Lung (tissue), 12 donors: Measurements from ENCODE around the gene TGFB1. TPM values are rescaled to one million over a fixed set of nuclear protein-coding genes. Genes with fewer than 3 reads are reported as not detected.
A peak's percentile ranks its signal among the peaks of the same experiment; 100 is the strongest.

Source experiments
- ATAC-seq: fragments of 200-7000 bp; cut with Tn5 transposase; one replicate; pipeline ENCODE4 v1.9.1; 2020; ENCODE audit warnings: moderate number of reproducible peaks; ENCODE audit not compliant: insufficient read depth, low FRiP score
- DNase-seq, 3 donors: peaks; one replicate each; pipeline ENCODE4 v3.0.0-alpha.2; 2013 to 2017
- H3K27ac ChIP-seq, 2 donors: one replicate each; pipeline ENCODE4 v1.5.1; 2013; ENCODE audit warnings: mild to moderate bottlenecking in 2 of 2, moderate library complexity in 2 of 2, control low read depth in 1 of 2, inconsistent platforms in 1 of 2, low read depth in 1 of 2, low read length in 1 of 2
- H3K27me3 ChIP-seq, 3 donors: one replicate each; pipeline ENCODE4 v1.5.1; 2013; ENCODE audit warnings: low read length in 2 of 3; ENCODE audit not compliant: control insufficient read depth in 3 of 3, insufficient read depth in 3 of 3
- H3K36me3 ChIP-seq, 4 donors: one replicate each; pipeline ENCODE4 v1.5.1; 2013; ENCODE audit warnings: low read length in 4 of 4, mild to moderate bottlenecking in 1 of 4, moderate library complexity in 1 of 4; ENCODE audit not compliant: control insufficient read depth in 4 of 4, insufficient read depth in 4 of 4
- H3K4me1 ChIP-seq, 5 donors: one replicate each; pipeline ENCODE4 v1.5.1; 2013; ENCODE audit warnings: low read length in 5 of 5, mild to moderate bottlenecking in 2 of 5, moderate library complexity in 1 of 5; ENCODE audit not compliant: control insufficient read depth in 5 of 5, insufficient read depth in 5 of 5
- H3K4me3 ChIP-seq: one replicate; pipeline ENCODE4 v1.5.1; 2013; ENCODE audit warnings: mild to moderate bottlenecking, control low read depth, moderate library complexity
- H3K9ac ChIP-seq, 2 donors: one replicate each; pipeline ENCODE4 v1.5.1; 2013; ENCODE audit warnings: low read length in 2 of 2, control low read depth in 1 of 2; ENCODE audit not compliant: insufficient read depth in 1 of 2
- H3K9me3 ChIP-seq, 4 donors: one replicate each; pipeline ENCODE4 v1.5.1; 2013; ENCODE audit warnings: low read length in 3 of 4, mild to moderate bottlenecking in 1 of 4, moderate library complexity in 1 of 4; ENCODE audit not compliant: control insufficient read depth in 4 of 4, insufficient read depth in 3 of 4
- WGBS, 2 donors: extraction: QIAGEN DNeasy Blood & Tissue Kit; methylation state at CpG; one replicate each; pipeline ENCODE4 v1.1.7; 2013; 5-methylcytosine and 5-hydroxymethylcytosine counted together
- polyA plus RNA-seq, 2 donors: library from polyadenylated mRNA; stranded (reverse); fragments of 200-250 nt; gene quantifications; one replicate each; pipeline ENCODE4 v1.2.1, GENCODE V29; 2013
- total RNA-seq, 2 donors: library from RNA; depleted of rRNA in 1 of 2; stranded (reverse); fragments of >200 nt in 1 of 2; gene quantifications; one replicate each; pipeline ENCODE4 v1.2.1, GENCODE V29; 2014 to 2021
- TF ChIP-seq, protein P1 (sequence below): IDR thresholded peaks from 2 replicates; pipeline ENCODE4 v1.5.1; 2012; ENCODE audit warnings: mild to moderate bottlenecking; ENCODE audit errors: control extremely low read depth, extremely low read depth
- donor health status: control.
- donor health status: control.
- donor health status: Bipolar disorder and iron deficiency.
- donor health status: healthy.
- donor health status: DM: yes; HTN: yes; CAD: no.

TGFB1 gene
- total and polyA plus RNA-seq, 4 donors: 18.0 to 88.8 (median 47.6) TPM

DNA sequence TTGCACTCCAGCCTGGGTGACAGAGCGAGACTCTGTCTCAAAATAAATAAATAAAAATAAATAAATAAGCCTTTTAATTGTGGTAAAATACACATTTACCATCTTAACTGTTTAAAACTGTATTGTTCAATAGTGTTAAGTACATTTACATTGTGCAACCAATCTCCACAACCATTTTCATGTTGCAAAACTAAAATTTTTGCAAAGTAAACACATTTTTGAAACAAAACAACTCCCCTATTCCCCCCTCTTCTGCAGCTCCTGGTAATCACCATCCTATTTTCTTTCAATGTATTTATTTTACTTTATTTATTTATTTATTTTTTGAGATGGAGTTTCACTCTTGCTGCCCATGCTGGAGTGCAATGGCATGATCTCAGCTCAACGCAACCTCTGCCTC is 16.0 kb upstream of the TGFB1 start:
- no peak for ATAC-seq
- 92 to 94% methylated on average over 2 of the region's 2 CpGs for WGBS, 2 donors
- Histone ChIP-seq H3K27me3 (no peaks in the 10 kb centered on the region), H3K9me3 (no peaks in the 10 kb centered on the region), H3K9ac (no peak overlapping the region), H3K4me3 (no peak overlapping the region), H3K4me1 (peaks cover 0 to 18% (median 8%) of the 10 kb centered on the region in 5 donors), H3K36me3 (no peaks in the 10 kb centered on the region), H3K27ac (no peak overlapping the region)
- DNase-seq: no peak
- TF ChIP-seq, protein P1, sequence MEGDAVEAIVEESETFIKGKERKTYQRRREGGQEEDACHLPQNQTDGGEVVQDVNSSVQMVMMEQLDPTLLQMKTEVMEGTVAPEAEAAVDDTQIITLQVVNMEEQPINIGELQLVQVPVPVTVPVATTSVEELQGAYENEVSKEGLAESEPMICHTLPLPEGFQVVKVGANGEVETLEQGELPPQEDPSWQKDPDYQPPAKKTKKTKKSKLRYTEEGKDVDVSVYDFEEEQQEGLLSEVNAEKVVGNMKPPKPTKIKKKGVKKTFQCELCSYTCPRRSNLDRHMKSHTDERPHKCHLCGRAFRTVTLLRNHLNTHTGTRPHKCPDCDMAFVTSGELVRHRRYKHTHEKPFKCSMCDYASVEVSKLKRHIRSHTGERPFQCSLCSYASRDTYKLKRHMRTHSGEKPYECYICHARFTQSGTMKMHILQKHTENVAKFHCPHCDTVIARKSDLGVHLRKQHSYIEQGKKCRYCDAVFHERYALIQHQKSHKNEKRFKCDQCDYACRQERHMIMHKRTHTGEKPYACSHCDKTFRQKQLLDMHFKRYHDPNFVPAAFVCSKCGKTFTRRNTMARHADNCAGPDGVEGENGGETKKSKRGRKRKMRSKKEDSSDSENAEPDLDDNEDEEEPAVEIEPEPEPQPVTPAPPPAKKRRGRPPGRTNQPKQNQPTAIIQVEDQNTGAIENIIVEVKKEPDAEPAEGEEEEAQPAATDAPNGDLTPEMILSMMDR: no peak

DNA sequence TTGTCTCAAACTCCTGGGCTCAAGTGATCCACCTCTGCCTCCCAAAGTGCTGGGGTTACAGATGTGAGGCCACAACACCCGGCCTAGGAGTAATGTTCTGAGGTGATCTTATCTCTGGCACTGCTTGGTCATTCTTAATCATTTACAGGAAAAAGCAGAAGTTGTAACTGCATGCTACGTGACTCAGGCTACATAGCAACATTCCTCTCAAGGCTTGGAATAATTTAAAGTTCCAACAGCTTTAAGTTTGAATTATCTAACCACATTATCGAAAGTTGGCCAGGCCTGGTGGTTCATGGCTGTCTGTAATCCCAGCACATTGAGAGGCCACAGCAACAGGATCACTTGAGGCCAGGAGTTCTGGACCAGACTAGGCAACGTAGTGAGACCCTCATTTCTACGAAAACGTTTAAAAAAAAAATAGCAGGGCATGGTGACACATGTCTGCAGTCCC is 14.2 kb upstream of the TGFB1 start:
- Histone ChIP-seq H3K4me3 (no peak overlapping the region), H3K9ac (no peak overlapping the region), H3K27ac (peak overlapping the region in 1 of 2 donors; percentile 66), H3K36me3 (no peaks in the 10 kb centered on the region), H3K9me3 (no peaks in the 10 kb centered on the region), H3K27me3 (no peaks in the 10 kb centered on the region), H3K4me1 (peaks cover 0 to 18% (median 6%) of the 10 kb centered on the region in 5 donors)
- no peak for ATAC-seq
- TF ChIP-seq, protein P1: no peak
- no peak for DNase-seq
- WGBS, 2 donors: 24 to 42% methylated on average over 6 of the region's 6 CpGs

DNA sequence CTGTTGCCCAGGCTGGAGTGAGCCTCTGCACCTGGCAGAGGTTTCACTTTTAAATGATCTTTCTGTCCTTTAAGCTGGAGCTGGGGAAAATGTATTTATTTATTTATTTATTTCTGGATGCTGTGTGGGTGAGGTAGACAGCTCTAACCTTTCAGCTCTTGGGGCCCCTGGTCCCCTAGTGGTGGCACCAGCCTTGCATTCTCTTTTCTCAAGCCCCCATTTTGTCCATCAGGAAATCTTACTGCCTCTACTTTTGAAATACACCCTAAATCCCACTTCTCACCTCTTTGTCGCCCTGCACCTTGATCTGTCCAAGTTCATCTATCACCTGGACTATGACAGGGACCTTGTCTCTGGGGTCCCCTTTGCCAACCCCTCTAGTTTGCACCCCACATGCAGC is 12.4 kb upstream of the TGFB1 start:
- Histone ChIP-seq H3K4me3 (no peak overlapping the region), H3K9ac (no peak overlapping the region), H3K36me3 (no peaks in the 10 kb centered on the region), H3K9me3 (no peaks in the 10 kb centered on the region), H3K27me3 (no peaks in the 10 kb centered on the region), H3K27ac (no peak overlapping the region), H3K4me1 (peaks cover 0 to 13% (median 6%) of the 10 kb centered on the region in 5 donors)
- whole genome bisulfite sequencing, 2 donors: 96 to 98% methylated on average over 1 of the region's 1 CpG
- TF ChIP-seq, protein P1: no peak
- DNase-seq: no peak
- no peak for ATAC-seq
